Stimulated activated CD8-positive, alpha-beta memory T cell treated with anti-CD3 and anti-CD28 coated beads, Interleukin-12 subunit alpha, Interleukin-12 subunit beta, amount 100 ng/mL, for 24 hours (primary cell): ENCODE data around the gene DHRS7B.

Experiments used
- DNase-seq: peaks from one replicate; pipeline ENCODE4 v3.0.0-alpha.2; 2020; ENCODE audit errors: extremely low read depth

Gene DHRS7B

GRCh38 chr17:21152731-21153130 is 26.0 kb downstream of the DHRS7B start:
- no peak for DNase-seq

- no peak for DNase-seq
These were observed 31.0 kb downstream of the DHRS7B start for GRCh38 chr17:21157586-21158370.

- no peak for DNase-seq
These were observed 33.6 kb downstream of the DHRS7B start for GRCh38 chr17:21160401-21160800.

- no peak for DNase-seq
These were observed 35.0 kb downstream of the DHRS7B start for GRCh38 chr17:21161498-21162393.

GRCh38 chr17:21162394-21162775 is 35.6 kb downstream of the DHRS7B start:
- no peak for DNase-seq

GRCh38 chr17:21163101-21163500 is 36.3 kb downstream of the DHRS7B start:
- DNase-seq: no peak

- no peak for DNase-seq
These were observed 37.5 kb downstream of the DHRS7B start for GRCh38 chr17:21164216-21164615.

- DNase-seq: no peak
These were observed 37.9 kb downstream of the DHRS7B start for GRCh38 chr17:21164620-21165019.

GRCh38 chr17:21165922-21166594 is 39.3 kb downstream of the DHRS7B start:
- DNase-seq: no peak

- no peak for DNase-seq
These were observed 39.9 kb downstream of the DHRS7B start for GRCh38 chr17:21166595-21167210.

- DNase-seq: no peak
These were observed 40.5 kb downstream of the DHRS7B start for GRCh38 chr17:21167303-21167702.

- no peak for DNase-seq
These were observed 41.7 kb downstream of the DHRS7B start for GRCh38 chr17:21168555-21168865.

GRCh38 chr17:21169496-21169895 is 42.7 kb downstream of the DHRS7B start:
- no peak for DNase-seq

- DNase-seq: no peak
These were observed 44.0 kb downstream of the DHRS7B start for GRCh38 chr17:21170809-21171208.

GRCh38 chr17:21171309-21171922 is 44.7 kb downstream of the DHRS7B start:
- DNase-seq: no peak

GRCh38 chr17:21171970-21172510 is 45.3 kb downstream of the DHRS7B start:
- DNase-seq: no peak

- no peak for DNase-seq
These were observed 46.1 kb downstream of the DHRS7B start for GRCh38 chr17:21172846-21173245.

- no peak for DNase-seq
These were observed 46.8 kb downstream of the DHRS7B start for GRCh38 chr17:21173543-21173942.

- DNase-seq: no peak
These were observed 47.4 kb downstream of the DHRS7B start for GRCh38 chr17:21174186-21174585.

GRCh38 chr17:21174713-21175112 is 47.9 kb downstream of the DHRS7B start:
- no peak for DNase-seq

GRCh38 chr17:21176773-21177395 is 50.1 kb downstream of the DHRS7B start:
- DNase-seq: no peak
